GM03348 (cell line): Measurements from ENCODE around the gene RAD18.
A peak's percentile ranks its signal among the peaks of the same experiment; 100 is the strongest.

Source experiments
- DNase-seq: peaks from one replicate; pipeline ENCODE4 v3.0.0; 2012; ENCODE audit warnings: low spot score

Gene RAD18

DNA sequence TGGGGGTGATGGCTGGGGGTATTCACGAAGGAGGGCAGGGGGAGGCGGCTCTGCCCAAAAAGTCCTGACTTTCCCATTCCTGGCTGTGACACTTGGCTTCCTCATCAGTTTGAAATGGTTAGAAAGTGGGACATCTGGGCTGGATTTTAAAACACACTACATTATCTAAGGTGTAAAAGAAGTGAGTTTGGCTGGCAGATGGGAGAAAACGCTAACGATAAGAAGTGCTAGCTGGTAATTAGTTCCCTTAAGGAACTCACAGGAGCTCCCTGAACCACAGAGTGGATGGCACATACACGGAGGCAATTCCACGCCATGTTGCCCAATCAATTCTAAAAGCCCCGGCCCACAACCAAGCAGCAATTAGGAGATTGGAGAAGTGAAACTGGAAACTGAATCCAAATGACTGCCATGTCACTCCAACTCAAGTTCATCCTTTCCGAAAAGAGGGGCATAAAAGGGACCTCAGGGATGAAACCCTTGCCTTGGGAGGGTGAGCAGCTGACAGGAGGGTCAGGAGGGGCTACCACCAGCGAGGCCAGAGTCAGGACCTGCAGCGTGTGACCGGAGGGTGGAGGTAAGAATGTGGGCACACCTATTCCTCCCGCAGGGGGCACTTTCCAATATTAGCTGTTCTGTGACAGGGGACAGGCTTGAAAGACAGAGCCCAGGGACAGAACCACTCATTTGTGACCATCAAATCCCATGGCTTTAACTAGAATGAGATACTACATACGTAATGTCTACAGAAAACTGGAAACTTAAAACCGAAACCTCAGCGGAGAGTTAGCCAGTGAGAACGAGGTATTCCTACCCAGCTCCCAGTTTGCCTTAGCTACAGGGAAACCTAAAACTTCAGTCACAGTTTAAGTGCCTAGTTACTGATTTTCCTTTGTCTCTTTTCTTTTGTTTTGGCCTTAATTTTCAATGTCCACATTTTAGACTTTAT, 98.6 kb downstream of the RAD18 start:
- no peak for DNase-seq

DNA sequence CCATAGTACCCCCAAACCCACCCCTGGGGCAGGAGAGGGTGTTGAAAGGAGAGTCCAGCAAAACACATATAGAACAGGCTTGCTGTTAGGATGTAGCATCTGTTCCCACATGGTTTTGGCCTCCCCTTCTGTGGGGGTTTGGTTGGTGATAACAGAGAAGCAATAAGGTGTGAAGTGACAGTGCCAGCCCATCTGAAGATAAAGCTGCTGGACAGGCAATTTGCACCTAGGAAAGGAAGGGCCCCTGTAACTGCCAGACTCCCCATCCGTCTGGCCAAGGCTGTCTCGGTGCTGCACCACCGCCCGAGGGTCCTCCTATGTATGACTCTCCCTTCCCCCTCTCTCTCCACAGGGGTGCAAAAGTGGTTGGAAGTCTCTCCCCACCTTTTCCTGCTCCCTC, 99.4 kb downstream of the RAD18 start:
- DNase-seq, result no peak

DNA sequence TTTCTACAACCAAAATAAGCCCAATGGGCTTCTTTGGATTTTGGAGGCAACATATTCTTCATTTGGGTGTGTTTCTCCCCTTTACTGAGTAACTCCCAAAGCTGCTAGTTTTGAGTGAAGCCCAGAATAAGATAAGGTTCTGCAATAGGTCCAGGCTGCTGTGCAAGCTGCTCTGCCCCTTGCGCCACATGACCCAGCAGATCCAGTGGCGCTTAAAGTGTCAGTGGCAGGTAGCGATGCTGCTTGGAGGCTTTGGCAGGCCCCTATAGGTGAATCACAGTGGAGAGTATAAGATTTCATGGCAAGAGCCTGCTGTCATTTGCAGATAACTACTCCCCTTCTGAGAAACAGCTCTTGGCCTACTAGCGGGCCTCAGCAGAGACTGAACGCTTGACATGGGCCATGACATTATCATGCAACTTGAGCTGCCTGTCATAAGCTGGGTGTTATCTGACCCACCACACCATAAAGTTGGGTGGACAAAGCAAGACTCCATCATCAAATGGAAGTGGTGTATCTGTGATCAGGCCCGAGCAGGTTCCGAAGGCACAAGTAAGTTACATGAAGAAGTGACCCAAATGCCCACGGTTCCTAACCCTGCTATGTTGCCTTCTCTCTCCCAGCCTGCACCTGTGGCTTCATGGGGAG, 105.4 kb downstream of the RAD18 start:
- DNase-seq, result no peak

DNA sequence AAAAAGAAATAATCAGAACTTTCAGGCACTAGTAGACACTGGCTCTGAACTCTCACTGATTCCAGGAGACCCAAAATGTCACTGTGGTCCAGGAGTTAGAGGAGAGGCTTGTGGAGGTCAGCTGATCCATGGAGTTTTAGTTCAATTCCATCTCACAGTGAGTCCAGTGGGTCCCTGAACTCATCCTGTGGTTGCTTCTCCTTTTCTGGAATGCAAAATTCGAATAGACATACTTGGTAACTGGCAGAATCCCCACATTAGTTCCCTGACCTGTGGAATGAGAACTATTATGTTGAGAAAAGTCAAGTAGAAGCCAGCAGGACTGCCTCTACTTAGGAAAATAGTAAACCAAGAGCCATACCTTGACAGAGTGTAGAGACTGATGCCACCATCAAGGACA, 106.6 kb downstream of the RAD18 start:
- peak; percentile 64 for DNase-seq

DNA sequence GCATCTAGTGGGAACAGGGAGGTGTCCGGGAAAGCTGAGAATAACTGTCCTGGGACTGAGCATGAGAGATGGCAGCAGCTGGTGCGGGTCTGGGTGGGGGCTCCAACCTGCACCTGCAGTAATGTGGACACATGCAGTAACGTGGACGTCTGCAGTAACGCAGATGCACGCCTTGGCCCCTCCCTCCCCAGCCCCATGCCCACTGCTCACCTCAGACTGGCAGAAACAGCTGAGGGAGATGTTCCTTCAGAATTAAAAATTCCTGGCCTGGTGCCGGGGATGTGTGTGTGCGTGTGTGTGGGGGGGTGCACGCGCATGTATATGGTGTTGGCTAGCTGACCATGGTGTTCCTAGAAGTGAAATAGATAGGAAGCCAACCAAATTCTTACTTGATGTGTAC, 107.2 kb downstream of the RAD18 start:
- no peak for DNase-seq

DNA sequence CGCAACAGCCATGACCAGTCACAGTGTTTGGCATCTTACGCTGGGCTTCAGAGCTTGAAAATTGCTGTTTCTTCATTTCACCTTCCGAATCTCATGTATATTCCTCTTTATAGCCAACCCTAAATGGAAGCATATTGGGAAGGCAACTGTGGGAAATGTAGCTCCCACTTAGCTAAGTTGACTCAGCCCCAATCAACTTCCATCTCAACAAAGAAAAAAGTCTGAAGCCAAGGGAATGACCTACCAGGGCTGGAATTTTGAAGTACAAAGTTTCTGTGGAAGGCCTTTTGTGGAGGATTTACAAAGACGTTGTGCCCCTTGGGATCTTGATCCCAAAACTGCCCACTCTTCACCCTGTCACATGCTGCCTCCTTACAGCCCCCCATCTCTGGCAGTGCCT, 108.6 kb downstream of the RAD18 start:
- peak; percentile 37 for DNase-seq

DNA sequence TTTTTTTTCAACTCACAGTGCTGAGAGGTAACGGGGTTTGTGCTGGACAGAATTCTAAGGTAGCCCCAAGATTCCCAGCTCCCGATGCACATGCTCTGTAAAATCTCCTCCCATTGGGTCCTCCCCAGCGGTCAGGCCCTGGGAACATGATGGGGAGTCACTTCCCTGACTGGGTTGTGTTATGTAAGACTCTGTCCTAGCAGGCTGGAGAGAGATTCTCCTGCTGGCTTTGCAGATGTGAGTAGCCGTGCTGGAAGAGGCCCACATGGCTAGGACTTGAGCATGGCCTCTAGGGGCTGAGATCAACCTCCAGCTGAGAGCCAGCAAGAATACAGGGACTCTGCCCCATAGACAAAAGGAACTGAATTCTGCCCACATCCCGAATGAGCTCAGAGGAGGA, 110.2 kb downstream of the RAD18 start:
- DNase-seq, result no peak

DNA sequence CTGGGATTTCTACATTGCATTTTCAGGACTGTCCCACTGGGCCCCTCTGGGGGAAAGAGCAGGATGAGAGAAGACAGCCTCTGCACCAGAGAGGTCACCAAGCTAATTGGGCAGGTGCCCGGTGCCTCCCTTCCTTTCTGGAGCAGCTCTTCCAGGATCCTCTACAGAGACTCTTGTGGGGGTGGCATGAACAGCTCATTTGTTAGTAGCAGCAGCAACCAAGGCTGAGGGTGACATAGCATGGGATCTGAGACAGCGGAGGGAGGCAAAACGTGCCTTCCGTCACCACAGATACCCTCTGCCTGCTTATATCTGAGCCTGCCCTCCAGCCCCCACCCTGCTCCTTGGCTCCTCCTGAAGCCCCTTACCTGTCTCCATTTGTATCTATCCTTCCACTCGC, 110.8 kb downstream of the RAD18 start:
- DNase-seq, result no peak

DNA sequence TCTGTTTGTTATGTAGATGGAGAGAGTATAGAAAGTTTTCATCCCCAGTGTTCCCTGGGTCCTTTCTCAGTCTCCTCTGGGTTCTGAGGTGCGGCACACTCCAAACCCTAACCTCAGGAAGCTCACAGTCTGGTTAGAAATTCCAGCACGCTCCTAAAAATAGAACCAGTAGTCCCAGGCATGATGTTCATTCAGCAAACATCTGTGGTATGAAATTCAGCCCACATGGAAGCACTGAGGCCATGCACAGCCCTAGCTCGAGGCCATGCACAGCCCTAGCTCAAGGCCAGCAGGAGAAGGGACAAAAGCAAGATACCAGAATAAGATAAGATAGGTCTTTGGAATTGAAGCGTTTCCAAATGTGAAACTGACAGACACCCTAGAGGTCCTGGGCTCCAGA, 111.6 kb downstream of the RAD18 start:
- DNase-seq, result peak; percentile 74

DNA sequence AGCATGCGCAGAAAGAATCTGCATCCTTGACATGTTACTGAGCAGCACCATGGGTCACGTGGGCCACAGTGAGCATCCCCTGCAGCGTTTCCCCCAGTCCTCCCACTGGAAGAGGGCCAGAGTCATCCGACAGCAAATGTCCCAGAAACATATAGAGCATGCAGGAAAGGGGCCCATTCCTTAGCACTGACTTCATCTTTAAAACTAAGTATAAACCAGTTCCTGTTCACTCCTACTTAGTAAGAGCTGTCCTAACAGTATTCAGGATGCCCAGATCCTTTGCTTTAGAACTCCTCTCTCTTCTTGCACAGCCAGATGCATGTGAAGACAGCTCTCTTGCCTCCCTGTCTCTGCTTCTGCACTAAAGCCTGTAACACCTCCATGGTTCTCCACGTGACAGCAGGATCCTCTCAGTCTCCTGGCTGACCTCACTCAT, 114.6 kb downstream of the RAD18 start:
- peak; percentile 40 for DNase-seq

DNA sequence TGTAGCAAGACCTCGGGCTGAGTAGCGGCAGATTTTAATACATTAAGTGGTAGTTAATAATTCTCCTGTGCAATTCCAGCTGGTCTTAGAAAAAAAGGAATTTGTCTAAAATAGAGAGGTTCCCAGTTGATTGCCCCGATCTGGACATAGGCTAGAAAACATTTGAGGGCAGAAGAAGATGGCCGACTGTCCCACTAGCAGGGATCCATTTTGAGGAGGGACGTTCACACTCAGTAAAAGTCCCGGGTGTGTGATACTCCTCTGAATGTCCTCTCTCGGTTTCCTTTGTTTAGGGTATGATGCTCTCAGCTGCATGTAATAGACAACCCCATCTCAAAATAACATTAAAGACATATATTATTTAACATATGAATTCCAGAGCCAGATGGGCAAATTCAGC, 116.0 kb downstream of the RAD18 start:
- DNase-seq, result no peak

DNA sequence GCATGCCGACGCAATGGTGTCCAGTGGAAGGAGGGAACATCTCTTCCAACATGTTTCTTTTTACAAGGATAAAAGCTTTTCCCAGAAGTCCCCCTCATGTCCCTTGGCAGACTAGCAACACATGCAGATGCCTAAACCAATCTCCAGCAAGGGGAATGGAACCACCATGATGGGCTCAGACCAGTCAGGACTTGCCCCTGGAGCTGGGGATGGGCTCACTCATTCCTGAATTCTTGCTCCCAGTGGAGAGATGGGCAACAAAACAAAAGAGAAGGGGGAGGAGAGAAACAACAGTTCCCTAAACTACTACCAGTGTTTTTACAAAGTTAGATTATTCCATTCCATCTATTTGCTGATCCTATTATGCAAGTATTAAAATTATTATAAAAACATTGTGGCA, 117.1 kb downstream of the RAD18 start:
- DNase-seq, result no peak

DNA sequence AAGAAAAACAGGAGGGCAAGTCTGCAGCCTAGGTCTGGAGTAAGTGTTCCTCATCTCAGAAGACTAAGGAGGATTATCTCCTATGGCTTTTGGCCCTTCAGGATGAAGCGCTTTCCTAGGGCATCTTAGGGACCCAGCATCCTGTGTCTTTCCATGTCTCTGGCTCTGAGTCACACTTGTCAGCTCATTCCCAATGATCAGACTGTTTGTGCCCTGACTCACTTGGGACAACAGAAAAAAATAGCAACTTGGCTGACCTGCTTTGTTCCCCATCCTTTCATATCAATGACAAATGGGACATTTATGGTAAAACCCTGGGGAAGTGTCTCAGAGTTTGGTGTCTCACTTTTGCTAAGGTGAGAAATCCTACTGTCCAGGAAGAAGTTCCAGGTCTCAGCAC, 117.6 kb downstream of the RAD18 start:
- peak; percentile 63 for DNase-seq

DNA sequence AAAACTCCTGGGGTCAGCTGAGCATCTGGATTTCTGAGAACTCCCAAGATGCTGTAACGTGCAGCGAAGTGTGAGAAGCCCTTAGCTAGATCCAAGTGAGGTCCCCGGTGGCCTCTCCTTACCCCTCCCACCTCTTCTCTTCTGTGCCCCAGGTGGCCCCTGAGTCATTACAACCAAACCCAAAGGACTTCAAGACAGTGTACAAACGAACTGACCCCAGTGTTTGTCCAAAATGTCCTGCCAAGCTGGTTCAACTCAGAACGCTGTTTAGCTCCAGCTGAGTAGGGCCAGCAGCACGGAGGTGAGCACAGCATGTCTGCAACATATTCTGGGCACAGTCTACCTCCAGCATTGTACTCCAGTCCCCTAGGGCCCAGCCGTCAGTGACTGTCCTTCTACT, 119.9 kb downstream of the RAD18 start:
- no peak for DNase-seq

DNA sequence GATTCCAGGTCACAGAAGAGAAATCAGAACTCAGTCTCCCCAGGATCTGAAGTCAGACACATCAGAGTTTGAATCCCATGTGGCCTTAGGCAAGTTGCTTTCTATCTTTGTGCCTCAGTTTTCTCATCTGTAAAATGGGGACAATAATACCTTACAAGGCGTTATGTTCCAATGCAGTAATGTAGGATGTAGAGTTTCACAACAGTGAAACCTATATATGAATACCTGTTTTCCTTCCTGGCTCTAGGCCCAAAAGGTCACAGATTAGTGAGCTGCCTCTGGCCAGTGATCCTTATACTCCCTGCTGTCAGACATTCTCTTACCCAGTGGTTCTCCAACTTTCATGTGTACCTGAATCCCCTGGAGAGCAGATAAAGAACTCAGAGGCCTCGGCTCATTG, 121.0 kb downstream of the RAD18 start:
- DNase-seq, result no peak

DNA sequence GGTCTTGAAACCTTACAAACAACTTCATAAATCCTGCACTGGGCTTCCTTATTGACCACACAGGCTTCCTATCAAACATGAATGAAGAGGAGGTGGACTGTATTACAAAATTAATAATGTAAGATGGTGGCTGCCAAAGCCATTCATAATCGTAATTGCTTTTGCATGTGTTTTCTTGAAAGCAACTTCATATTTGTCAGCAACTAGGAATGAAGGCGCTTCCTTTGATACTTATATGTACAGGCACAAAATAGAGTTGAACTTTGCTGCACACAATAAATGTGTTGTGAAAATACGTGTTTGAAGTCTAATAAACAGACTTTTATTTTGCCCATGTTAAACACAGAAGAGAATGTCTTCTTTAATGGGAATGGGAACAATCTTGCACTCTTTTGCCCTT, 121.8 kb downstream of the RAD18 start:
- DNase-seq, result peak; percentile 39

DNA sequence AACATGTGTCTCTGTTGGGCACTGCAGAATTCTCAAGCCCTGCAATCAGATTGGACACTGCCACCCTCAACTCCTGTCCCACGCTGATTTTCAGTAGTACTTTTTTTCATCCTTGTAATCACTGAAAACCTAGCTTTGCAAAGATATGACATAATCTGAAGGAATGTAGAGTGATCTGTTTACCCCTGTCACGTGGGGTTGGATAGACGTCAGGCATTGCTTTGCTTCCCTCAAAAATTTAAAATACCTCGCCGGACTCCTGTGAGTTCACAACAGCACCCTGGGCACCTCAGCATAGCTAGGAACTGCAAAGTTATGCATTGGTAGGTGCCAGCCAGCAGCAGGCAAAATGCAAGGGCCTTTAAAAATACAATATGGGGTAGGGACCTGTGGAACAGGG, 122.7 kb downstream of the RAD18 start:
- no peak for DNase-seq

DNA sequence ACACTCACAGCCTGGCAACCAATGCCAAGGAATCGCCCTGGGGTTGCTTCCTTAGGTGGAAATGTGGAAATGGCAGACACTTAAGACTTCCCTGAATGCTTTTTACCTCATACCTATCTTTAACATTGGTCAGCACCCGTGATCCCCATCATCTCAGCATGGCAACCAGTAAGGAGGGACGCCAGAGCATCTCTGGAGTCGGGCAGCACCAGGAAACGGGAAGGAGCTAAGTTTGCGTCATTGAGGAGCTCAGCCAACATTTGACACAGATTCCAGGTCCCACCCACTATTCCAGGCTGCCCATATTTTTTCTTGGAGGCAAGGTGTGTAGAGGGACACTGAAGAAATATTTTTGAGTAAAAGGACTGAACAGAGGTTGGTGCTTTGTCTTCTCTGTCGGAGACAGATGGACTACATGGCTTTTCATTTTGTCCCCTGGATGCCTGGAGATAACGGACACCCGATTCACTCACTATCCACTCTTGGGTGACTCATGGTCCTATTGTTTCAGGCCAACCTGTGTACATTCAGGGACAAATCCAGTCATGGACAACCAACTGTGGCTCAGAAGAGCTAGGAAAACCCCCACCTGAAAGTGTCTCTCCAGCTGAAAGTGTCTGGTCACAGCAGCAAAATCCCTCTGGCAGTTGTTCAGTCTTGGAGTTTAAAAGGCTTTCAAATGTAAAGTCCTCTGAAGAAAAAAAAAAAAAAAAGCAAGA, 123.5 kb downstream of the RAD18 start:
- no peak for DNase-seq

DNA sequence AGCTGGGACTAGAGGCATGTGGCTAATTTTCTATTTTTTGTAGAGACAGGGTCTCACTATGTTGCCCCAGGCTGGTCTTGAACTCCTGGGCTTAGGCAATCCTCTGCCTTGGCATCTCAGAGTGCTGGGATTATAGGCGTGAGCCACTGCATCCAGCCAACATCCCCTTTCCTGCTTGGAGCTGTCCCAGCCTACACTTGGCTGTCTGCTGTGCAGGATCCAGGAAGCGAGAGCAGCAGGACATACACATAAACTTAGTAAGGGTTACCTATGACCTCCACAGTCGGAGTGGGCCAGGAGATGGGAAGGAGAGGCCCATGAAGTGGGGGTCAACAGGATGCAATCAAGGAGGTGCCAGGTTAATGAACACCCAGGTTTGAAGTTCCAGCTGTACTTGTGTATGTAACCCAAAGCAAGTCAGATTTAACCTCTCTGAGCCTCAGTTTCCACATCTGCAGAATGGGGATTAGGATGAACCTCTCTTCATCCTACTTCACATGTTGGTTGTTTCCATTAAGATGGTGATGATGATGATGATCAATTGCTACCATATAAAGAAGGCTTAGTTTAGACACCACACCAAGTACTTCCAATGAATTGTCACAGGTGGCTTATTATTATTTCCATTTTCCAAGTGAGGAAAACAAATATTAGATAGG, 124.4 kb downstream of the RAD18 start:
- no peak for DNase-seq

DNA sequence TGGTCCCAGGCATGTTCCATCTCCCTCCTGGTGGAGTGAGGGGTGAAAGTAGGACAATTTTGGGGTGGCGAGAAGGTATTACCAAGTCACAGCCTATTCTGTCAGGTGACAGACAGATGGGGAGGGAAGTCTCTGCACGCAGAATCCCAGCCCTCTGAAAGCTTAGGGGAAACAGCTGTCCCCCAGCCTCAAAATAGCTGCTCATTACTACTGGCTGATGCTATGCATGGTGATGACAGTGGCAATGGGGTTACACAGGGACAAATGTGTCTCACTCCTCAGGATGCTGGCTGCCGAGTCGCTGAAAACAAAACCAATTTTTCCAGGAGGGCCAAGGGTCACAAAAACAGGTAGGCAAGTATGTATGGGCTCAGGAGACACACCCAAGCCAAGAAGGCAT, 125.0 kb downstream of the RAD18 start:
- DNase-seq, result no peak

DNA sequence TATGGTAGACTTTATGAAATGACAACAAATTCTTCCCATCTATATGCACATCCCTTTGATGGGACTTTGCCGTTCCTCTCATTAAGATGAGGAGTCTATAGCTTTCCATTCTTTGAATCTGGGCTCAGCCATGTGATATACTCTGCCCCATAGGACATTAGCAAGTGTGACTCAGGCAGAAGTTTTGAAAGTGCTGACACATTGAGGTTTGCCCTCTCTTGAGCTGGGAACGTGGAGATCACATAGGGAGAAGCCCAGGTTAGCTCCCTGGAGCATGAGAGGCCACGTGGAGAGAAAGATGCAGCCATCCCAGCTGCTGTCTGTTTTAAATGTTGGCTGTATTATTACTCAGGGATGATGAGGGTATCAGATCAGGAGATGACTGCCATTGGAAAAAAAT, 126.1 kb downstream of the RAD18 start:
- peak; percentile 59 for DNase-seq

DNA sequence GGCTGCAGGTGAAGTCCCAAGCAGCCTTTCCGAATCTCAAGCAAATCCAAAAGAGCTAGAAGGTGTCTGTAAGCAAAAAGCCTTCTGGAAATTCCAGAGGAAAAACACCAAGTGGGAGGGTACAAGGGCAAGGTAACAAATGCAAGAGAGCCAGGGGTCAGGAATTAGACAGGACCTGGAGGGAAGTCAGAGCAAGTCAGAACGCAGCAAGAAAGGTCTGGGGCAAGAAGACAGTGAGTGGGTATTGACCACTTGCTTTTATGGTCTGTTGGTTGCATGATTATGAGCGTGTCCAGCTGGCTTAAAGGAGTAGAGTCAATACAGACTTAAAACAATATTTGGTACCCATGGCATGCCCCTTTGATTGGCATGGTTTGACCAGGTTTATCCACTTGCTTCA, 127.2 kb downstream of the RAD18 start:
- no peak for DNase-seq
